WTC11 (cell line): ENCODE data around the gene FAN1. TPM values are rescaled to one million over a fixed set of nuclear protein-coding genes. Genes with fewer than 3 reads are reported as not detected.
A peak's percentile ranks its signal among the peaks of the same experiment; 100 is the strongest.

Experiments used
- ATAC-seq: fragments of 200-7000 bp; cut with Tn5 transposase; 2 replicates; pipeline ENCODE4 v1.10.0; 2021; ENCODE audit warnings: mild to moderate bottlenecking, moderate library complexity
- CTCF ChIA-PET: fragments of 300-600 bp; sonication (Branson Sonifier 250); formaldehyde crosslinking; loops from one replicate; lab custom pipeline; 2021; ENCODE audit warnings: antibody characterized with exemption; lab: Charles Lee
- POLR2A ChIA-PET: fragments of 350-600 bp; sonication (Branson Sonifier 250); formaldehyde crosslinking; loops from one replicate; lab custom pipeline; 2021; ENCODE audit warnings: antibody characterized with exemption; lab: Charles Lee
- DNase-seq: peaks from one replicate; pipeline ENCODE4 v3.0.0; 2021; ENCODE audit warnings: low spot score
- H3K27ac Mint-ChIP-seq: 2 replicates; pipeline ENCODE4 v1.8.0; 2021; ENCODE audit warnings: mixed read lengths
- H3K27me3 Mint-ChIP-seq: 2 replicates; pipeline ENCODE4 v1.8.0; 2021; ENCODE audit warnings: low read depth, mild to moderate bottlenecking, moderate library complexity, mixed read lengths
- H3K36me3 Mint-ChIP-seq: 2 replicates; pipeline ENCODE4 v1.8.0; 2021; ENCODE audit warnings: mixed read lengths
- H3K4me1 Mint-ChIP-seq: 2 replicates; pipeline ENCODE4 v1.8.0; 2022; ENCODE audit warnings: mixed read lengths
- H3K4me3 Mint-ChIP-seq: 2 replicates; pipeline ENCODE4 v1.8.0; 2021; ENCODE audit warnings: mild to moderate bottlenecking, moderate library complexity, mixed read lengths
- H3K9me3 Mint-ChIP-seq: 2 replicates; pipeline ENCODE4 v1.8.0; 2021; ENCODE audit warnings: mixed read lengths
- ATF1 ChIP-seq: sonication (generic); formaldehyde crosslinking; IDR thresholded peaks from 2 replicates; pipeline ENCODE4 v1.8.1; 2023; ENCODE audit warnings: mild to moderate bottlenecking, moderate library complexity, missing genetic modification reagents
- E2F4 ChIP-seq: sonication (generic); formaldehyde crosslinking; IDR thresholded peaks from 2 replicates; pipeline ENCODE4 v1.8.1; 2022; ENCODE audit warnings: low read depth, mild to moderate bottlenecking, moderate library complexity, missing genetic modification reagents, borderline replicate concordance
- ETV6 ChIP-seq: sonication (generic); formaldehyde crosslinking; IDR thresholded peaks from 2 replicates; pipeline ENCODE4 v1.8.1; 2022; ENCODE audit warnings: mild to moderate bottlenecking, missing genetic modification reagents
- FOXK1 ChIP-seq: sonication (generic); formaldehyde crosslinking; IDR thresholded peaks from 2 replicates; pipeline ENCODE4 v1.8.0; 2022; ENCODE audit warnings: mild to moderate bottlenecking, moderate library complexity, missing genetic modification reagents
- HMGXB4 ChIP-seq: sonication (generic); formaldehyde crosslinking; IDR thresholded peaks from 2 replicates; pipeline ENCODE4 v1.8.1; 2023; ENCODE audit warnings: mild to moderate bottlenecking, moderate library complexity, missing genetic modification reagents
- JUN ChIP-seq: sonication (generic); formaldehyde crosslinking; IDR thresholded peaks from 2 replicates; pipeline ENCODE4 v1.8.0; 2023; ENCODE audit warnings: mild to moderate bottlenecking, missing genetic modification reagents
- KAT7 ChIP-seq: sonication (generic); formaldehyde crosslinking; IDR thresholded peaks from 2 replicates; pipeline ENCODE4 v1.8.1; 2023; ENCODE audit warnings: missing genetic modification reagents, mild to moderate bottlenecking, borderline replicate concordance
- NR3C1 ChIP-seq: sonication (generic); formaldehyde crosslinking; conservative IDR thresholded peaks from 2 replicates; pipeline ENCODE4 v1.8.1; 2023; ENCODE audit warnings: low read depth, mild to moderate bottlenecking, missing genetic modification reagents
- OVOL2 ChIP-seq: fragments of 250-450 bp; sonication (Bioruptor Pico); IDR thresholded peaks from 2 replicates; pipeline ENCODE4 v1.9.0; 2021; ENCODE audit warnings: mild to moderate bottlenecking, borderline replicate concordance
- PREB ChIP-seq: sonication (generic); formaldehyde crosslinking; IDR thresholded peaks from 2 replicates; pipeline ENCODE4 v1.8.1; 2022; ENCODE audit warnings: mild to moderate bottlenecking, missing genetic modification reagents, moderate library complexity, borderline replicate concordance
- RELA ChIP-seq: sonication (generic); formaldehyde crosslinking; IDR thresholded peaks from 2 replicates; pipeline ENCODE4 v1.8.1; 2022; ENCODE audit warnings: missing genetic modification reagents, mild to moderate bottlenecking, borderline replicate concordance
- RORB ChIP-seq: fragments of 250-450 bp; sonication (Bioruptor Pico); IDR thresholded peaks from 2 replicates; pipeline ENCODE4 v1.9.0; 2021; ENCODE audit warnings: mild to moderate bottlenecking
- SMAD3 ChIP-seq: sonication (generic); formaldehyde crosslinking; IDR thresholded peaks from 2 replicates; pipeline ENCODE4 v1.8.0; 2022; ENCODE audit warnings: missing genetic modification reagents, mild to moderate bottlenecking, borderline replicate concordance
- ZNF263 ChIP-seq: sonication (generic); formaldehyde crosslinking; IDR thresholded peaks from 2 replicates; pipeline ENCODE4 v1.8.1; 2022; ENCODE audit warnings: low read depth, mild to moderate bottlenecking, moderate library complexity, missing genetic modification reagents
- ZNF416 ChIP-seq: fragments of 250-450 bp; sonication (Bioruptor Pico); IDR thresholded peaks from 2 replicates; pipeline ENCODE4 v1.9.0; 2021; ENCODE audit warnings: mild to moderate bottlenecking, inconsistent platforms
- ZSCAN18 ChIP-seq: fragments of 250-450 bp; sonication (Bioruptor Pico); IDR thresholded peaks from 2 replicates; pipeline ENCODE4 v2.1.2; 2022; ENCODE audit warnings: mild to moderate bottlenecking, moderate library complexity
- total RNA-seq: library from RNA; stranded (reverse); gene quantifications from 3 replicates; pipeline ENCODE4 v1.2.3, GENCODE V29; 2021
- TF ChIP-seq, protein P1 (sequence below): fragments of 250-450 bp; sonication (Bioruptor Pico); IDR thresholded peaks from 2 replicates; pipeline ENCODE4 v1.8.0; 2021; ENCODE audit warnings: mild to moderate bottlenecking
- TF ChIP-seq, protein P2 (sequence below): sonication (generic); formaldehyde crosslinking; IDR thresholded peaks from 2 replicates; pipeline ENCODE4 v1.8.0; 2022; ENCODE audit warnings: mild to moderate bottlenecking, missing genetic modification reagents
- TF ChIP-seq, protein P3 (sequence below): sonication (generic); formaldehyde crosslinking; IDR thresholded peaks from 2 replicates; pipeline ENCODE4 v1.8.0; 2022; ENCODE audit warnings: missing genetic modification reagents
- TF ChIP-seq, protein P4 (sequence below): sonication (generic); formaldehyde crosslinking; IDR thresholded peaks from 2 replicates; pipeline ENCODE4 v1.8.0; 2022; ENCODE audit warnings: mild to moderate bottlenecking, missing genetic modification reagents

Gene FAN1
- total RNA-seq, 1 experiment from 2014 or later = 22.8 TPM

DNA sequence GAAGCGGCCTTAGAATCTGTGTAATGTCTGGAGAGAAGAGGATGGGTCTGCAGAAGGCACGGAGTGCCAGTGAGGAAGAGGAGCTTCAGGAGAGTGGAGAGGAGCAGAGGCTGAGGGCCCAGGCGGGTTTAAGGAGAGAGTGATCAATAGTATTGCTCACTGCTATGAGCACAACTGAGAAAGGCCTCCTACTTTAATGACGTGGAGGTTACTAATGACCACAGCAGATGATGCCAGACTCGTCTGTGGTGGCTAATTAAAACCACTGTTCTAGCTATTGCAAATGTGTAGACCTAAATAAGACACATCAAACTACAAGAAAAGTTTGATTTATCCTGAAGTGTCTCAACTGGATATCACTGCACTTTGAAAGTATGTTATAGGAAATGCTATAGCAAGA lies 54.5 kb downstream of the FAN1 start (continued):
- no peak for TF ChIP-seq NR3C1 (CRISPR knock-in tag)
- TF ChIP-seq ZNF263 (CRISPR knock-in tag) = no peak
- TF ChIP-seq ZSCAN18 (CRISPR knock-in tag) = no peak
- no peak for TF ChIP-seq RORB (CRISPR knock-in tag)

GRCh38 chr15:30962079-30962478 lies 58.4 kb downstream of the FAN1 start:
- H3K9me3 Mint-ChIP-seq = no peaks in the 10 kb centered on the region

More at GRCh38 chr15:30962079-30962478, 58.4 kb downstream of the FAN1 start:
- CTCF ChIA-PET = interaction anchor here (0.6 to 2.5 kb wide), 3 partner anchors 29 to 167 kb away, joined by 3 to 13 read pairs (median 3); partner anchors contain the start of gene MTMR10
- Mint-ChIP-seq H3K4me3 (no peak overlapping the region), H3K27ac (peak overlapping the region; percentile 70; the same call in 1 of the 2 replicates), H3K4me1 (peaks cover 12% of the 10 kb centered on the region), H3K27me3 (no peaks in the 10 kb centered on the region), H3K36me3 (peaks cover 23% of the 10 kb centered on the region)
- TF ChIP-seq SMAD3 (CRISPR knock-in tag) (no peak), JUN (CRISPR knock-in tag) (no peak), RELA (CRISPR knock-in tag) (no peak), E2F4 (CRISPR knock-in tag) (no peak), ETV6 (CRISPR knock-in tag) (no peak), ZNF263 (CRISPR knock-in tag) (no peak), OVOL2 (CRISPR knock-in tag) (no peak), ZNF416 (CRISPR knock-in tag) (no peak), PREB (CRISPR knock-in tag) (no peak), FOXK1 (CRISPR knock-in tag) (no peak), KAT7 (CRISPR knock-in tag) (no peak), HMGXB4 (CRISPR knock-in tag) (no peak), ATF1 (CRISPR knock-in tag) (no peak)
- TF ChIP-seq, protein P1, sequence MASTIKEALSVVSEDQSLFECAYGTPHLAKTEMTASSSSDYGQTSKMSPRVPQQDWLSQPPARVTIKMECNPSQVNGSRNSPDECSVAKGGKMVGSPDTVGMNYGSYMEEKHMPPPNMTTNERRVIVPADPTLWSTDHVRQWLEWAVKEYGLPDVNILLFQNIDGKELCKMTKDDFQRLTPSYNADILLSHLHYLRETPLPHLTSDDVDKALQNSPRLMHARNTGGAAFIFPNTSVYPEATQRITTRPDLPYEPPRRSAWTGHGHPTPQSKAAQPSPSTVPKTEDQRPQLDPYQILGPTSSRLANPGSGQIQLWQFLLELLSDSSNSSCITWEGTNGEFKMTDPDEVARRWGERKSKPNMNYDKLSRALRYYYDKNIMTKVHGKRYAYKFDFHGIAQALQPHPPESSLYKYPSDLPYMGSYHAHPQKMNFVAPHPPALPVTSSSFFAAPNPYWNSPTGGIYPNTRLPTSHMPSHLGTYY (CRISPR knock-in tag) = no peak
- TF ChIP-seq, protein P2, sequence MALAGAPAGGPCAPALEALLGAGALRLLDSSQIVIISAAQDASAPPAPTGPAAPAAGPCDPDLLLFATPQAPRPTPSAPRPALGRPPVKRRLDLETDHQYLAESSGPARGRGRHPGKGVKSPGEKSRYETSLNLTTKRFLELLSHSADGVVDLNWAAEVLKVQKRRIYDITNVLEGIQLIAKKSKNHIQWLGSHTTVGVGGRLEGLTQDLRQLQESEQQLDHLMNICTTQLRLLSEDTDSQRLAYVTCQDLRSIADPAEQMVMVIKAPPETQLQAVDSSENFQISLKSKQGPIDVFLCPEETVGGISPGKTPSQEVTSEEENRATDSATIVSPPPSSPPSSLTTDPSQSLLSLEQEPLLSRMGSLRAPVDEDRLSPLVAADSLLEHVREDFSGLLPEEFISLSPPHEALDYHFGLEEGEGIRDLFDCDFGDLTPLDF (CRISPR knock-in tag) = no peak
- TF ChIP-seq, protein P3, sequence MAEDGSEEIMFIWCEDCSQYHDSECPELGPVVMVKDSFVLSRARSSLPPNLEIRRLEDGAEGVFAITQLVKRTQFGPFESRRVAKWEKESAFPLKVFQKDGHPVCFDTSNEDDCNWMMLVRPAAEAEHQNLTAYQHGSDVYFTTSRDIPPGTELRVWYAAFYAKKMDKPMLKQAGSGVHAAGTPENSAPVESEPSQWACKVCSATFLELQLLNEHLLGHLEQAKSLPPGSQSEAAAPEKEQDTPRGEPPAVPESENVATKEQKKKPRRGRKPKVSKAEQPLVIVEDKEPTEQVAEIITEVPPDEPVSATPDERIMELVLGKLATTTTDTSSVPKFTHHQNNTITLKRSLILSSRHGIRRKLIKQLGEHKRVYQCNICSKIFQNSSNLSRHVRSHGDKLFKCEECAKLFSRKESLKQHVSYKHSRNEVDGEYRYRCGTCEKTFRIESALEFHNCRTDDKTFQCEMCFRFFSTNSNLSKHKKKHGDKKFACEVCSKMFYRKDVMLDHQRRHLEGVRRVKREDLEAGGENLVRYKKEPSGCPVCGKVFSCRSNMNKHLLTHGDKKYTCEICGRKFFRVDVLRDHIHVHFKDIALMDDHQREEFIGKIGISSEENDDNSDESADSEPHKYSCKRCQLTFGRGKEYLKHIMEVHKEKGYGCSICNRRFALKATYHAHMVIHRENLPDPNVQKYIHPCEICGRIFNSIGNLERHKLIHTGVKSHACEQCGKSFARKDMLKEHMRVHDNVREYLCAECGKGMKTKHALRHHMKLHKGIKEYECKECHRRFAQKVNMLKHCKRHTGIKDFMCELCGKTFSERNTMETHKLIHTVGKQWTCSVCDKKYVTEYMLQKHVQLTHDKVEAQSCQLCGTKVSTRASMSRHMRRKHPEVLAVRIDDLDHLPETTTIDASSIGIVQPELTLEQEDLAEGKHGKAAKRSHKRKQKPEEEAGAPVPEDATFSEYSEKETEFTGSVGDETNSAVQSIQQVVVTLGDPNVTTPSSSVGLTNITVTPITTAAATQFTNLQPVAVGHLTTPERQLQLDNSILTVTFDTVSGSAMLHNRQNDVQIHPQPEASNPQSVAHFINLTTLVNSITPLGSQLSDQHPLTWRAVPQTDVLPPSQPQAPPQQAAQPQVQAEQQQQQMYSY (CRISPR knock-in tag) = no peak
- TF ChIP-seq, protein P4, sequence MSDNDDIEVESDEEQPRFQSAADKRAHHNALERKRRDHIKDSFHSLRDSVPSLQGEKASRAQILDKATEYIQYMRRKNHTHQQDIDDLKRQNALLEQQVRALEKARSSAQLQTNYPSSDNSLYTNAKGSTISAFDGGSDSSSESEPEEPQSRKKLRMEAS = no peak
- ATAC-seq (no peak), DNase-seq (no peak)
- POLR2A ChIA-PET = no interaction called here
